Vagina (tissue), 2 donors: ENCODE data around the gene FRAT1. TPM values are rescaled to one million over a fixed set of nuclear protein-coding genes. Genes with fewer than 3 reads are reported as not detected.

Experiments
- DNase-seq, 2 donors: peaks; one replicate each; pipeline ENCODE4 v3.0.0-alpha.2; 2017; ENCODE audit errors: extremely low spot score in 2 of 2
- H3K27ac ChIP-seq: fragments of 200-600 bp; sonication (generic); one replicate; pipeline ENCODE4 v1.5.1; 2019
- H3K27me3 ChIP-seq: fragments of 200-600 bp; sonication (generic); one replicate; pipeline ENCODE4 v1.5.1; 2019
- H3K36me3 ChIP-seq, 2 donors: fragments of 200-600 bp; sonication (generic); one replicate each; pipeline ENCODE4 v1.5.1; 2017 to 2019
- H3K4me1 ChIP-seq: fragments of 200-600 bp; sonication (generic); one replicate; pipeline ENCODE4 v1.5.1; 2019
- H3K4me3 ChIP-seq, 2 donors: fragments of 200-600 bp; sonication (generic); 1 replicate in 1 of 2; 2 replicates in 1 of 2; pipeline ENCODE4 v1.5.1; 2016 to 2019
- H3K9me3 ChIP-seq: fragments of 200-600 bp; sonication (generic); one replicate; pipeline ENCODE4 v1.5.1; 2019
- CTCF ChIP-seq, 3 experiments: fragments of 450-650 bp in 2 of 3; fragments of 200-600 bp in 1 of 3; sonication (generic) in 1 of 3; IDR thresholded peaks; one replicate each; pipeline ENCODE4 v1.5.1; 2017 to 2019; ENCODE audit warnings: antibody characterized with exemption in 3 of 3, mild to moderate bottlenecking in 2 of 3, moderate library complexity in 2 of 3
- POLR2A ChIP-seq, 2 donors: fragments of 450-650 bp; IDR thresholded peaks; one replicate each; pipeline ENCODE4 v1.6.1; 2017; ENCODE audit warnings: antibody characterized with exemption in 2 of 2, mild to moderate bottlenecking in 2 of 2, moderate library complexity in 2 of 2
- POLR2AphosphoS5 ChIP-seq, 2 donors: sonication (generic); formaldehyde crosslinking; IDR thresholded peaks; one replicate each; pipeline ENCODE4 v1.9.0; 2017; ENCODE audit warnings: antibody characterized with exemption in 2 of 2, mild to moderate bottlenecking in 2 of 2, low read depth in 1 of 2; ENCODE audit not compliant: insufficient read depth in 1 of 2
- intact Hi-C: fragments of 100-400 bp; cut with DNase I; formaldehyde crosslinking; loops from one replicate; pipeline ENCODE4 v1.15.1; 2023
- total RNA-seq: library from RNA; depleted of rRNA; stranded (reverse); fragments of >200 nt; gene quantifications from one replicate; pipeline ENCODE4 v1.2.3, GENCODE V29; 2016

FRAT1 gene
- total RNA-seq, 1 donor from 2014 or later: 4.4 TPM

- Histone ChIP-seq H3K4me3 (peak overlapping the region; percentile 63 to 93), H3K36me3 (no peaks in the 10 kb centered on the region), H3K27me3 (no peaks in the 10 kb centered on the region), H3K9me3 (no peaks in the 10 kb centered on the region), H3K4me1 (peaks cover 31% of the 10 kb centered on the region), H3K27ac (peak overlapping the region; percentile 97)
- TF ChIP-seq POLR2AphosphoS5 (IDR thresholded peaks at IDR 0.05; ENCODE audit: insufficient read depth in 1 of 2, low read depth in 1 of 2): no peak
- TF ChIP-seq POLR2A (IDR thresholded peaks at IDR 0.05): no peak
- TF ChIP-seq CTCF (IDR thresholded peaks at IDR 0.05): no peak
- intact Hi-C loops: no loop called here
- DNase-seq: no peak
These were observed 2.1 kb downstream of the FRAT1 start for GRCh38 chr10:97321032-97321803.

- H3K4me1 ChIP-seq: peaks cover 31% of the 10 kb centered on the region
- TF ChIP-seq POLR2A (IDR thresholded peaks at IDR 0.05) (no peak), POLR2AphosphoS5 (IDR thresholded peaks at IDR 0.05; ENCODE audit: insufficient read depth in 1 of 2, low read depth in 1 of 2) (no peak), CTCF (IDR thresholded peaks at IDR 0.05) (no peak)
These were observed 2.7 kb downstream of the FRAT1 start for GRCh38 chr10:97321804-97322190.

DNA sequence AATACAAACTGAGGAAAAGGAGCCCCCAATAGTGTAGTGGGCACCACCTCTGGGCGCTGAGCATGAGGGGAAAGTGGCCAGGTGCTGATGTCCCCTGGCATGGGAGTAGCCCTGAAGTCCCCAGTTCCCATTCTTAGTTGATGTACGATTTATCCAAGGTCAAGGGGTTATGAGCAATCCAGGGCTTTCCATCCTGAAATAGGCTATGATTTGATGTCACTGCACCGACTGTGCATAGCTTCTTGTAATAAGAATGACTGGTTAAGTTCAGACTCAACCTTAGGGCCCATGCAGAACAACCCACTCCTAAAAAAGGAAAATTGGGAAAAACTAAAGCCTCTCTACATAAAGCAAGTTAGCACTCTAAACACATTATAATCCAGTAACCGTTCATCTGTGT, 4.4 kb downstream of the FRAT1 start:
- peaks cover 24% of the 10 kb centered on the region for H3K4me1 ChIP-seq
- H3K4me3 ChIP-seq: no peak overlapping the region
- intact Hi-C loops: no loop called here
- DNase-seq: no peak
- H3K36me3 ChIP-seq: no peaks in the 10 kb centered on the region
- TF ChIP-seq POLR2AphosphoS5 (IDR thresholded peaks at IDR 0.05; ENCODE audit: insufficient read depth in 1 of 2, low read depth in 1 of 2) (no peak), POLR2A (IDR thresholded peaks at IDR 0.05) (no peak), CTCF (IDR thresholded peaks at IDR 0.05) (no peak)
- no peak overlapping the region for H3K27ac ChIP-seq
- no peaks in the 10 kb centered on the region for H3K27me3 ChIP-seq
- H3K9me3 ChIP-seq: no peaks in the 10 kb centered on the region

More at GRCh38 chr10:97321804-97322190, 2.7 kb downstream of the FRAT1 start:
- Histone ChIP-seq H3K9me3 (no peaks in the 10 kb centered on the region), H3K4me3 (no peak overlapping the region), H3K27ac (no peak overlapping the region), H3K27me3 (no peaks in the 10 kb centered on the region), H3K36me3 (no peaks in the 10 kb centered on the region)
- intact Hi-C loops: no loop called here
- DNase-seq: no peak

DNA sequence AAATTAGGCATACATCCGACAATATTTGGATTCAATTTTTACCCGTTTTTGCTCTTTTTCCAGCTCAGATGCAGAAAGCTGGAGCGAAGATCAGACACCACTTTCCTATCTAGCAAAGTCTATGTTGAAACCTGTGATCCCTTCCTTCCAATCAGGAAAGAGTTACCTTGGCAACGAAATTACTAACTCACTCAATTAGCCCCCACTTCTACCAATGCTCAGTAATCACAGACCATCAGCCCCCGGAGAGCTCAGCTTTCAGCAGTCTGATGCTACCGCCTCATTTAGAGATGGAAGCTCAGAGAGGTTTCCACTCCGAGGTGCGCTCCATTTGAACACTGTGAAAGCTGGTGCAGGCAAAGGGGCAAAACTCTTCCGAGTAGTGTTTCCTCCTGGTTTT, 6.7 kb downstream of the FRAT1 start:
- TF ChIP-seq CTCF (IDR thresholded peaks at IDR 0.05): no peak
- no peak for TF ChIP-seq POLR2A (IDR thresholded peaks at IDR 0.05)
- TF ChIP-seq POLR2AphosphoS5 (IDR thresholded peaks at IDR 0.05; ENCODE audit: insufficient read depth in 1 of 2, low read depth in 1 of 2): no peak
- Histone ChIP-seq H3K27ac (no peak overlapping the region), H3K4me3 (no peak overlapping the region), H3K27me3 (no peaks in the 10 kb centered on the region), H3K36me3 (no peaks in the 10 kb centered on the region), H3K4me1 (peaks cover 30% of the 10 kb centered on the region), H3K9me3 (no peaks in the 10 kb centered on the region)
- intact Hi-C loops: no loop called here
- no peak for DNase-seq
